Parathyroid adenoma (tissue), 2 donors: ENCODE measurements around the gene PEAK1.

Source experiments
- H2AFZ ChIP-seq: fragments of 300-600 bp; sonication (generic); one replicate; pipeline ENCODE4 v1.7.0; 2017; ENCODE audit warnings: antibody characterized with exemption, mild to moderate bottlenecking
- H3K27ac ChIP-seq: fragments of 300-600 bp; sonication (generic); one replicate; pipeline ENCODE4 v1.7.0; 2017
- H3K27me3 ChIP-seq: fragments of 300-600 bp; sonication (generic); one replicate; pipeline ENCODE4 v1.7.0; 2017; ENCODE audit warnings: low read length; ENCODE audit not compliant: control insufficient read depth, insufficient read depth
- H3K36me3 ChIP-seq: fragments of 300-600 bp; sonication (generic); one replicate; pipeline ENCODE4 v1.7.0; 2017; ENCODE audit warnings: low read length; ENCODE audit not compliant: control insufficient read depth, insufficient read depth
- H3K4me1 ChIP-seq: fragments of 300-600 bp; sonication (generic); one replicate; pipeline ENCODE4 v1.7.0; 2017; ENCODE audit warnings: control low read depth
- H3K4me2 ChIP-seq: fragments of 300-600 bp; sonication (generic); one replicate; pipeline ENCODE4 v1.7.0; 2017; ENCODE audit warnings: low read length
- H3K4me3 ChIP-seq: fragments of 300-600 bp; sonication (generic); one replicate; pipeline ENCODE4 v1.7.0; 2017; ENCODE audit warnings: low read depth, low read length
- H3K79me2 ChIP-seq: fragments of 300-600 bp; sonication (generic); one replicate; pipeline ENCODE4 v1.7.0; 2017; ENCODE audit warnings: control low read depth
- H3K9ac ChIP-seq: fragments of 300-600 bp; sonication (generic); one replicate; pipeline ENCODE4 v1.7.0; 2017; ENCODE audit warnings: mild to moderate bottlenecking
- H3K9me3 ChIP-seq: fragments of 300-600 bp; sonication (generic); one replicate; pipeline ENCODE4 v1.7.0; 2017; ENCODE audit warnings: low read length; ENCODE audit not compliant: control insufficient read depth
- TF ChIP-seq, protein P1 (sequence below): fragments of 300-600 bp; sonication (generic); IDR thresholded peaks from one replicate; pipeline ENCODE4 v1.7.0; 2017; ENCODE audit warnings: antibody characterized with exemption, mild to moderate bottlenecking
- donor health status: primary hyperparathyroidism.

Gene PEAK1

DNA sequence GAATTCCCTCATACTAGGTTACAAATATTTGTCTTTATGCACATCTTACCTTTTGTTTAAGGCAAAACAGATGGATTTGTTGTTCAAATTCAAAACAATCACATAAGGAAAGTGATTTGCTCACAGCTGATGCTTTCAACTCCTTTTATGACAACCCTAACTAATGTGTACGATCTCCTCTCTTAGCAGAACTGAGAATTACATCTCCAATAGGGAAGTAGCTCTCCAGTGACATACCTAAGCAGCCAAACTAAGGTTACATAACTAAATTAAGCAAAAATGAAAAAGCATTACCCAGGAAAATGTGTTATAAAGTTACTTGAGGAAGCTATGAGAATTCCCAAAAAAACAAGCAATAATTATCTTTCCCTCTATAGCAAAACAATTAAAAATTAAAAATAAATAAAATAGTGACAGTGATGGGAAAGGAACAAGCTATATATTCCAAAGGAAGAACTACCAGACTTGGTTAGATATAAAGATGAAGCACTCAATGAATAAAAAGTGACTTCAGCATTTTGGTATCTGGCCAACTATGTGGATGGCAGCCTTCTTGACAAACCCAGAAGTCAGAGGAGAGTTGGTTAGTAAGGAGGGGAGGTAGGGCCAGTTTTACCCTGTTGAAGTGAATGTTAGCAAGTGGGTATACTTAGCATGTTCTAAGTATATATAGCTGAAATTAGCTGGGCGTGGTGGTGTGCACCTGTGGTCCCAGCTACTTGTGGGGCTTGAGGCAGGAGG lies 32.4 kb downstream of the PEAK1 start:
- H3K36me3 ChIP-seq = no peaks in the 10 kb centered on the region
- H3K79me2 ChIP-seq = no peaks in the 10 kb centered on the region
- no peak overlapping the region for H3K4me3 ChIP-seq
- H3K27ac ChIP-seq = no peak overlapping the region
- TF ChIP-seq, protein P1, sequence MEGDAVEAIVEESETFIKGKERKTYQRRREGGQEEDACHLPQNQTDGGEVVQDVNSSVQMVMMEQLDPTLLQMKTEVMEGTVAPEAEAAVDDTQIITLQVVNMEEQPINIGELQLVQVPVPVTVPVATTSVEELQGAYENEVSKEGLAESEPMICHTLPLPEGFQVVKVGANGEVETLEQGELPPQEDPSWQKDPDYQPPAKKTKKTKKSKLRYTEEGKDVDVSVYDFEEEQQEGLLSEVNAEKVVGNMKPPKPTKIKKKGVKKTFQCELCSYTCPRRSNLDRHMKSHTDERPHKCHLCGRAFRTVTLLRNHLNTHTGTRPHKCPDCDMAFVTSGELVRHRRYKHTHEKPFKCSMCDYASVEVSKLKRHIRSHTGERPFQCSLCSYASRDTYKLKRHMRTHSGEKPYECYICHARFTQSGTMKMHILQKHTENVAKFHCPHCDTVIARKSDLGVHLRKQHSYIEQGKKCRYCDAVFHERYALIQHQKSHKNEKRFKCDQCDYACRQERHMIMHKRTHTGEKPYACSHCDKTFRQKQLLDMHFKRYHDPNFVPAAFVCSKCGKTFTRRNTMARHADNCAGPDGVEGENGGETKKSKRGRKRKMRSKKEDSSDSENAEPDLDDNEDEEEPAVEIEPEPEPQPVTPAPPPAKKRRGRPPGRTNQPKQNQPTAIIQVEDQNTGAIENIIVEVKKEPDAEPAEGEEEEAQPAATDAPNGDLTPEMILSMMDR = no peak
- no peak overlapping the region for H3K4me2 ChIP-seq
- no peak overlapping the region for H2AFZ ChIP-seq
- H3K9me3 ChIP-seq = no peaks in the 10 kb centered on the region
- H3K4me1 ChIP-seq = no peaks in the 10 kb centered on the region
- no peak overlapping the region for H3K9ac ChIP-seq
- H3K27me3 ChIP-seq = no peaks in the 10 kb centered on the region

DNA sequence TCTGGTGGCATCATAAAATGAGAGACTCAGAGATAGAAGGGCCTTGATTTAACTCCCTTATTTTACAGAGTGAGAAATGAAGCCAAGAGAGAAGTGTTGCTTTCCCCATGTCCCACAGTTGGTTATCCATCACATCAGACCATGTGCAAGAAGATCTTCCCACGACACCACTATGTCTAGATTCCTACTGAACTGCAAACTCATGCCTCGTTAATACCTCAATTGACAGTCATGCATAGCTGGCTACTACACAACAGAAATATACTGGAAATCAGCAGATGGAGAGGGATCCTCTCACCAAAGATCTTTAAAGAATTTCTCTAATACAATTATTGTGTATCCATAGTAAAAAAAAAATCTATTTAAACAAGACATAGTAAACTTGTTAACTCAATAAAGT lies 33.3 kb downstream of the PEAK1 start:
- H3K79me2 ChIP-seq = no peaks in the 10 kb centered on the region
- H3K27me3 ChIP-seq = no peaks in the 10 kb centered on the region
- H3K9ac ChIP-seq = no peak overlapping the region
- H3K36me3 ChIP-seq = no peaks in the 10 kb centered on the region
- TF ChIP-seq, protein P1 = no peak
- H3K27ac ChIP-seq = no peak overlapping the region
- no peaks in the 10 kb centered on the region for H3K9me3 ChIP-seq
- no peak overlapping the region for H3K4me3 ChIP-seq
- no peaks in the 10 kb centered on the region for H3K4me1 ChIP-seq
- H3K4me2 ChIP-seq = no peak overlapping the region
- H2AFZ ChIP-seq = no peak overlapping the region

DNA sequence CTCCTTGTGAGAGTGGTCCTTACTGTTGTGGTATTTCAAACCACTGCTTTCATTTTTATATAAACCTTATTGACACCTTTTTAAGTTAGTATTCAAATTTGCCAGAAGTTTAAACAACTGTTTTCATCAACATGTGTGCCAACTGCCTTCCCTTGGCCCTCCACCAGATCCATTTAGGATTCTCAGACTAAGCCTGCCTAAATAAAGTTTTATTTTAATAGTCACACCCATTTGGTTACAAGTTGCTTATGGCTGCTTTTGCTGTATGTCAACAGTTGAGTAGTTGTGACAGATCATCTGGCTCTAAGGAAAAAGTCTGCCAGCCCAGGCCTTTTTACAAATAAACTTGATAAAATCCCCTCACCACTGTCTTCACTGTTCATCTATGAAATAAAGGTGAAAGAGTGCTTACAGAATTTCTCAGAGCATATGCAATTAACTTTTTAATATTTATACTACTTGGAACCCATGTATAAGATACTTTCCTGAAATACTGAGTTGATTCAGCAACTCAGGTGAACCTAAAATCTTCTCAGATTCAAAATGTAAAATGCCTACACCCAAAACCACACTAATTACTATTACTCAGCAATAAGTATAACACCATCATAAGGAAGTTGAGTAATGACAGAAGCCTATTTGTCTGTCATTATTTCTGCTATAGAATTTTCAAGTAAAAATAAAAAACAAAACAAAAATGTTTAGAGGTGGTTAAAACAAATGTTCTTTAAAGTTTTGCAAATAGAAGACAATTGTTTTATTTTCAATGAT lies 35.1 kb downstream of the PEAK1 start:
- no peak overlapping the region for H3K4me2 ChIP-seq
- H3K4me3 ChIP-seq = no peak overlapping the region
- no peaks in the 10 kb centered on the region for H3K27me3 ChIP-seq
- H2AFZ ChIP-seq = no peak overlapping the region
- no peak overlapping the region for H3K9ac ChIP-seq
- TF ChIP-seq, protein P1 = no peak
- H3K9me3 ChIP-seq = no peaks in the 10 kb centered on the region
- no peaks in the 10 kb centered on the region for H3K36me3 ChIP-seq
- H3K27ac ChIP-seq = no peak overlapping the region
- H3K79me2 ChIP-seq = no peaks in the 10 kb centered on the region
- no peaks in the 10 kb centered on the region for H3K4me1 ChIP-seq

DNA sequence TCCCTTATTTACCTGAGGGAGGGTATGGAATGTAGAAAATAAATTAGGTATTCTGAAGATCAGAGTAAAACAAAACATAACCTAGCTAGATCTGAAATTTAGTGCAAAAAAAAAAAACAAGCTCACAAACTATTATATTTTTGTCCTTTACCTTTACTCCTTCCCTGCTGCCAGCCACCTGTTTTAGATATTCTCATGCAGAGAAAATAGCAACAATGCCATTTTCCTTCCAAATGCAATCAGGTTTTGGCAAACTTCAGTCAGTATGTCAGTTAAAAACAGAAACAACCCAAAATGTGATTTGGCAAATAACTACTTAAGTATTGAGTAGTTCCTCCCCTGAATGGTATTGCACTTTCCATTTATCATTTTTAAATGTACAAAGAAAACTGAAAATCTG lies 35.8 kb downstream of the PEAK1 start:
- no peaks in the 10 kb centered on the region for H3K9me3 ChIP-seq
- no peaks in the 10 kb centered on the region for H3K27me3 ChIP-seq
- H2AFZ ChIP-seq = no peak overlapping the region
- H3K9ac ChIP-seq = no peak overlapping the region
- no peak overlapping the region for H3K4me3 ChIP-seq
- H3K36me3 ChIP-seq = no peaks in the 10 kb centered on the region
- TF ChIP-seq, protein P1 = no peak
- H3K4me2 ChIP-seq = no peak overlapping the region
- no peak overlapping the region for H3K27ac ChIP-seq
- H3K79me2 ChIP-seq = no peaks in the 10 kb centered on the region
- no peaks in the 10 kb centered on the region for H3K4me1 ChIP-seq
